K562 (cell line): ENCODE data around the gene DUS3L. TPM values are rescaled to one million over a fixed set of nuclear protein-coding genes. Genes with fewer than 3 reads are reported as not detected.
A peak's percentile ranks its signal among the peaks of the same experiment; 100 is the strongest.

Experiments used
- ATAC-seq: fragments of 200-7000 bp; cut with Tn5 transposase; 3 replicates; pipeline ENCODE4 v1.9.1; 2020; ENCODE audit warnings: moderate library complexity
- BruUV-seq: library from RNA; stranded (reverse); fragments of 400-500 nt; replicated peaks from 2 replicates; lab custom pipeline; 2021; lab: Mats Ljungman, UMichigan
- CTCF ChIA-PET: fragments of 300-600 bp; formaldehyde crosslinking; extraction: SDS; loops from one replicate; lab custom pipeline; 2021; ENCODE audit warnings: low intra/inter-chr PET ratio; lab: Yijun Ruan, JAX
- POLR2A ChIA-PET: fragments of 300-600, 350-650 bp; sonication (Branson Sonifier 250); formaldehyde crosslinking; extraction: SDS; loops from one replicate; lab custom pipeline; 2021; ENCODE audit warnings: antibody characterized with exemption, inconsistent platforms; lab: Yijun Ruan, JAX
- DNase-seq, 4 experiments: peaks; one replicate each; pipeline versions ENCODE4 v3.0.0 to v3.0.0-alpha.2; 2011 to 2018; ENCODE audit warnings: low spot score in 3 of 4, mixed read lengths in 3 of 4; ENCODE audit errors: extremely low read depth in 1 of 4
- FAIRE-seq: peaks from 2 replicates; lab custom pipeline; 2011; peaks lifted over from hg19 to GRCh38; lab: Jason Lieb, UNC
- H2AFZ ChIP-seq: 2 replicates; pipeline ENCODE4 v1.6.0; 2011; ENCODE audit warnings: low read depth, low read length, control low read depth, inconsistent platforms
- H3K27ac ChIP-seq: fragments of 200-600 bp; 3 replicates; pipeline ENCODE4 v1.8.0; 2011; ENCODE audit warnings: low read depth, mild to moderate bottlenecking, control low read depth, inconsistent platforms, low read length, moderate library complexity, mixed read lengths; ENCODE audit errors: extremely low read depth
- H3K27me3 ChIP-seq, 2 experiments: fragments of 300-600 bp in 1 of 2; 2 replicates in 1 of 2; 3 replicates in 1 of 2; pipeline versions ENCODE4 v1.6.0 to v1.8.0; 2011; ENCODE audit warnings: inconsistent platforms in 2 of 2, low read length in 2 of 2, mild to moderate bottlenecking in 1 of 2, mixed read lengths in 1 of 2, moderate library complexity in 1 of 2; ENCODE audit not compliant: control insufficient read depth in 2 of 2, insufficient read depth in 2 of 2
- H3K36me3 ChIP-seq: fragments of 300-600 bp; 3 replicates; pipeline ENCODE4 v1.8.0; 2011; ENCODE audit warnings: mild to moderate bottlenecking, low read length, inconsistent platforms; ENCODE audit not compliant: control insufficient read depth, insufficient read depth
- H3K4me1 ChIP-seq, 2 experiments: fragments of 200-600 bp in 1 of 2; replicated peaks in 1 of 2; 2 replicates in 1 of 2; 3 replicates in 1 of 2; pipeline versions ENCODE4 v1.5.1 to v1.8.0; 2011; ENCODE audit warnings: inconsistent platforms in 2 of 2, low read length in 2 of 2, mild to moderate bottlenecking in 1 of 2, mixed read lengths in 1 of 2, moderate library complexity in 1 of 2; ENCODE audit not compliant: control insufficient read depth in 2 of 2, insufficient read depth in 2 of 2
- H3K4me2 ChIP-seq: 2 replicates; pipeline ENCODE4 v1.6.1; 2011; ENCODE audit warnings: low read length, control low read depth, inconsistent platforms, mixed read lengths; ENCODE audit not compliant: insufficient read depth
- H3K4me3 ChIP-seq: fragments of 200-600 bp; sonication (generic), shearing (Covaris generic); 2 replicates; pipeline ENCODE4 v1.5.1; 2016; ENCODE audit warnings: control low read depth, inconsistent platforms
- H3K79me2 ChIP-seq: fragments of 200-600 bp; 3 replicates; pipeline ENCODE4 v1.8.0; 2011; ENCODE audit warnings: low read length, inconsistent platforms; ENCODE audit not compliant: control insufficient read depth, insufficient read depth
- H3K9ac ChIP-seq, 2 experiments: 2 replicates each; pipeline versions ENCODE4 v1.6.0 to v1.6.1; 2011; ENCODE audit warnings: low read depth in 2 of 2, low read length in 2 of 2, control low read depth in 1 of 2, inconsistent platforms in 1 of 2, mild to moderate bottlenecking in 1 of 2, mixed read lengths in 1 of 2; ENCODE audit not compliant: insufficient read depth in 1 of 2
- H3K9me1 ChIP-seq: one replicate; pipeline ENCODE4 v1.6.0; 2011; ENCODE audit warnings: inconsistent platforms, mild to moderate bottlenecking, low read length, moderate library complexity; ENCODE audit not compliant: control insufficient read depth, insufficient read depth
- H3K9me3 ChIP-seq: replicated peaks from 2 replicates; pipeline ENCODE4 v1.5.1; 2011; ENCODE audit warnings: low read depth, low read length, inconsistent platforms; ENCODE audit not compliant: control insufficient read depth, insufficient read depth
- H4K20me1 ChIP-seq: replicated peaks from 2 replicates; pipeline ENCODE4 v1.6.1; 2011; ENCODE audit warnings: low read length, inconsistent platforms, mixed read lengths; ENCODE audit not compliant: control insufficient read depth, insufficient read depth
- ARHGAP35 ChIP-seq: fragments of 450-650 bp; IDR thresholded peaks from 2 replicates; pipeline ENCODE4 v1.6.1; 2018; ENCODE audit not compliant: partially characterized antibody
- ATF1 ChIP-seq, 2 experiments: fragments of 450-650 bp in 1 of 2; IDR thresholded peaks; 2 replicates each; pipeline ENCODE4 v1.6.1; 2016; ENCODE audit warnings: missing compliant biosample characterization in 1 of 2, missing genetic modification characterization in 1 of 2
- ESRRB ChIP-seq: fragments of 250-450 bp; sonication (Bioruptor Pico); IDR thresholded peaks from 2 replicates; pipeline ENCODE4 v1.5.0; 2020; ENCODE audit warnings: mild to moderate bottlenecking, moderate library complexity, borderline replicate concordance
- GTF2E2 ChIP-seq: fragments of 200-800 bp; sonication (Bioruptor generic); IDR thresholded peaks from 2 replicates; pipeline ENCODE4 v1.6.1; 2016; ENCODE audit warnings: missing genetic modification characterization, missing compliant biosample characterization
- HDAC1 ChIP-seq, 2 experiments: fragments of 450-650 bp; IDR thresholded peaks; 2 replicates each; pipeline ENCODE4 v1.6.1; 2016 to 2017; ENCODE audit warnings: inconsistent platforms in 1 of 2, mild to moderate bottlenecking in 1 of 2, moderate library complexity in 1 of 2
- HDAC3 ChIP-seq: fragments of 450-650 bp; IDR thresholded peaks from 2 replicates; pipeline ENCODE4 v1.6.1; 2018; ENCODE audit warnings: borderline replicate concordance, mild to moderate bottlenecking, moderate library complexity; ENCODE audit not compliant: partially characterized antibody
- HIVEP1 ChIP-seq: fragments of 250-450 bp; sonication (Bioruptor Pico); IDR thresholded peaks from 2 replicates; pipeline ENCODE4 v1.4.0; 2020; ENCODE audit warnings: mild to moderate bottlenecking
- MAFK ChIP-seq: IDR thresholded peaks from 2 replicates; pipeline ENCODE4 v1.6.1; 2011; ENCODE audit warnings: low read length, improper control_type of control experiment
- POLR2G ChIP-seq: fragments of 200-400 bp; formaldehyde crosslinking; IDR thresholded peaks from 2 replicates; pipeline ENCODE4 v1.6.1; 2017; ENCODE audit warnings: low read depth, mild to moderate bottlenecking, antibody characterized with exemption, low read length, moderate library complexity
- RBBP5 ChIP-seq: fragments of 200-600 bp; sonication (generic); IDR thresholded peaks from 2 replicates; pipeline ENCODE4 v1.6.1; 2012; ENCODE audit warnings: borderline replicate concordance, mild to moderate bottlenecking, low read length, control low read depth, inconsistent platforms; ENCODE audit not compliant: insufficient read depth, poor library complexity, severe bottlenecking
- RUNX1 ChIP-seq: sonication (generic); IDR thresholded peaks from 2 replicates; pipeline ENCODE4 v1.6.1; 2016; ENCODE audit warnings: antibody characterized with exemption, low read depth
- SMARCA4 ChIP-seq: fragments of 450-650 bp; IDR thresholded peaks from 2 replicates; pipeline ENCODE4 v1.6.1; 2016
- SUPT5H ChIP-seq: fragments of 450-650 bp; IDR thresholded peaks from 2 replicates; pipeline ENCODE4 v1.6.1; 2016
- TBL1XR1 ChIP-seq, 2 experiments: IDR thresholded peaks; 2 replicates each; pipeline ENCODE4 v1.6.1; 2012; ENCODE audit warnings: improper control_type of control experiment in 2 of 2, low read length in 2 of 2, mild to moderate bottlenecking in 1 of 2
- ZNF24 ChIP-seq: fragments of 450-650 bp; IDR thresholded peaks from 2 replicates; pipeline ENCODE4 v1.6.1; 2016
- ZNF512 ChIP-seq: IDR thresholded peaks from 2 replicates; pipeline ENCODE4 v1.6.1; 2016; ENCODE audit warnings: missing genetic modification characterization, missing compliant biosample characterization
- ZNF778 ChIP-seq: fragments of 450-650 bp; formaldehyde crosslinking; IDR thresholded peaks from 2 replicates; pipeline ENCODE4 v1.4.0; 2020; ENCODE audit warnings: mild to moderate bottlenecking, moderate library complexity
- WGBS: fragments of 100-300 bp; shearing (Covaris generic); methylation state at CpG from one replicate; pipeline ENCODE4 v1.1.6; 2016; ENCODE audit warnings: low coverage, mixed read lengths; ENCODE audit not compliant: insufficient coverage; ENCODE audit errors: missing lambda C conversion rate; 5-methylcytosine and 5-hydroxymethylcytosine counted together
- in situ Hi-C: fragments of 300-500 bp; cut with MboI; formaldehyde crosslinking; loops from 4 replicates; pipeline ENCODE4 v1.15.0; 2018; ENCODE audit warnings: inconsistent platforms, mixed read lengths
- intact Hi-C: fragments of 100-400 bp; cut with micrococcal nuclease; formaldehyde crosslinking; loops from 2 replicates; pipeline ENCODE4 v1.14.2; 2022
- polyA plus RNA-seq, 8 experiments: library from polyadenylated mRNA; depleted of rRNA in 4 of 8; stranded (reverse) in 5 of 8; unstranded in 3 of 8; fragments of >200 nt; fragmentation: Nextera tagmentation in 2 of 8; fragmentation: Illumina TruSeq in 1 of 8; extraction: Ambion mirVana in 2 of 8; extraction: Trizol in 1 of 8; gene quantifications; 2 replicates each; pipeline versions ENCODE4 v1.2.1 to v1.2.3, GENCODE V29; 2011 to 2014; ENCODE audit warnings: inconsistent platforms in 1 of 8, missing spikeins in 1 of 8
- total RNA-seq, 7 experiments: library from RNA; depleted of rRNA in 6 of 7; stranded (reverse); fragments of >200 nt in 6 of 7; fragmentation: Illumina TruSeq in 2 of 7; extraction: Trizol in 2 of 7; gene quantifications; 2 replicates each; pipeline versions ENCODE4 v1.2.1 to v1.2.3, GENCODE V29; 2011 to 2021; ENCODE audit warnings: low replicate concordance in 1 of 7
- TF ChIP-seq, protein P1 (sequence below): fragments of 450-650 bp; conservative IDR thresholded peaks from 2 replicates; pipeline ENCODE4 v1.6.1; 2016; ENCODE audit warnings: missing genetic modification characterization, low read depth, mild to moderate bottlenecking, missing compliant biosample characterization, moderate library complexity

DUS3L gene
- total and polyA plus RNA-seq, 9 of the 15 experiments (the other 6 are each of a cell fraction or from before 2014, with no cell fraction given): 1.7 to 102 (median 77.5) TPM

- intact Hi-C loops (no loop called here), in situ Hi-C loops (no loop called here)
- FAIRE-seq (peak; percentile 97), ATAC-seq (peak; percentile 86), DNase-seq (peak; percentile 97 to 99 (median 99))
- ChIA-PET POLR2A (interaction anchor here (0.6 to 2.2 kb wide), 29 partner anchors 9 to 789 kb away, joined by 3 to 16 read pairs (median 4); partner anchors contain the start of genes CATSPERD, DUS3L, FUT3 and FUT6), CTCF (no interaction called here)
- Histone ChIP-seq H3K27me3 (peaks cover 0 to 5% of the 10 kb centered on the region in 2 experiments; a peak in 3 of 5 replicates), H3K79me2 (peaks cover 4% of the 10 kb centered on the region; the same call in 1 of the 3 replicates), H3K4me2 (peak overlapping the region; percentile 98), H3K4me3 (peak overlapping the region; percentile 59), H4K20me1 (no peaks in the 10 kb centered on the region; the same call in 1 of the 2 replicates), H3K4me1 (peaks cover 6 to 69% of the 10 kb centered on the region in 2 experiments; a peak in 4 of 5 replicates), H3K9me1 (peaks cover 3% of the 10 kb centered on the region), H3K36me3 (no peaks in the 10 kb centered on the region), H3K9me3 (no peaks in the 10 kb centered on the region), H3K27ac (peak overlapping the region; percentile 96), H3K9ac (peak overlapping the region; percentile 93 to 97), H2AFZ (peak overlapping the region; percentile 94)
- no TSS peak for BruUV-seq
- WGBS: 1% methylated on average over 85 of the region's 91 CpGs
- TF ChIP-seq SUPT5H: peak; percentile 99
- no peak for TF ChIP-seq ESRRB (CRISPR knock-in tag)
- TF ChIP-seq ATF1 (CRISPR knock-in tag; IDR thresholded peaks at IDR 0.05): peak; percentile 38; the same call in 1 of the 2 replicates
- TF ChIP-seq ATF1 (tag; IDR thresholded peaks at IDR 0.05): peak; percentile 87
- no peak for TF ChIP-seq ZNF778 (CRISPR knock-in tag)
- TF ChIP-seq, protein P1, sequence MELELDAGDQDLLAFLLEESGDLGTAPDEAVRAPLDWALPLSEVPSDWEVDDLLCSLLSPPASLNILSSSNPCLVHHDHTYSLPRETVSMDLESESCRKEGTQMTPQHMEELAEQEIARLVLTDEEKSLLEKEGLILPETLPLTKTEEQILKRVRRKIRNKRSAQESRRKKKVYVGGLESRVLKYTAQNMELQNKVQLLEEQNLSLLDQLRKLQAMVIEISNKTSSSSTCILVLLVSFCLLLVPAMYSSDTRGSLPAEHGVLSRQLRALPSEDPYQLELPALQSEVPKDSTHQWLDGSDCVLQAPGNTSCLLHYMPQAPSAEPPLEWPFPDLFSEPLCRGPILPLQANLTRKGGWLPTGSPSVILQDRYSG (tag): 0 out of 2 replicates have a peak, but pooled peaks have one; percentile 19
- TF ChIP-seq GTF2E2: peak; percentile 87; the same call in 1 of the 2 replicates
- peak in 1 of 2 experiments; percentile 77; a peak in 2 of 4 replicates for TF ChIP-seq HDAC1 (IDR thresholded peaks at IDR 0.05)
- 0 out of 2 replicates have a peak, but pooled peaks have one; percentile 9 for TF ChIP-seq MAFK
- no peak for TF ChIP-seq HDAC3
- TF ChIP-seq ZNF24: peak; percentile 71; the same call in 1 of the 2 replicates
- TF ChIP-seq SMARCA4: peak; percentile 83
- peak; percentile 66 for TF ChIP-seq RBBP5
- TF ChIP-seq HIVEP1 (CRISPR knock-in tag): peak; percentile 57; the same call in 1 of the 2 replicates
- peak; percentile 100 for TF ChIP-seq POLR2G
- TF ChIP-seq RUNX1: no peak
- peak; percentile 95 for TF ChIP-seq ARHGAP35
- no peak for TF ChIP-seq ZNF512 (tag)
- 0 out of 4 replicates have a peak, but pooled peaks of 1 of the 2 experiments have one; percentile 9 for TF ChIP-seq TBL1XR1 (IDR thresholded peaks at IDR 0.05; ENCODE audit: low read length in 2 of 2)
Measured at GRCh38 chr19:5827891-5828660, 37.1 kb upstream of the DUS3L start.
